PC-9 (cell line): Measurements from ENCODE around the gene C5orf63. TPM values are rescaled to one million over a fixed set of nuclear protein-coding genes. Genes with fewer than 3 reads are reported as not detected.
"Not testable (repeated sequence)": the region's sequence is repeated elsewhere in the genome, so short reads cannot be mapped to it uniquely, and the experiment has no call there.

Source experiments
- BruUV-seq: library from RNA; stranded (reverse); fragments of 400-500 nt; replicated peaks from 2 replicates; lab custom pipeline; 2021; lab: Mats Ljungman, UMichigan
- CTCF ChIA-PET: fragments of 300-600 bp; sonication (Branson Sonifier 250); formaldehyde crosslinking; loops from one replicate; lab custom pipeline; 2022; ENCODE audit warnings: antibody characterized with exemption; lab: Charles Lee
- POLR2A ChIA-PET: fragments of 300-600 bp; sonication (Branson Sonifier 250); formaldehyde crosslinking; loops from one replicate; lab custom pipeline; 2022; ENCODE audit warnings: antibody characterized with exemption; ENCODE audit not compliant: unreplicated experiment; lab: Charles Lee
- DNase-seq, 2 experiments: peaks; one replicate each; pipeline versions ENCODE4 v3.0.0 to v3.0.0-alpha.2; 2015 to 2022; ENCODE audit warnings: mixed read lengths in 1 of 2
- H2AFZ ChIP-seq: fragments of 200-600 bp; sonication (generic); 2 replicates; pipeline ENCODE4 v1.8.1; 2017; ENCODE audit warnings: antibody characterized with exemption
- H3F3A ChIP-seq: fragments of 200-600 bp; sonication (generic); 2 replicates; pipeline ENCODE4 v1.8.1; 2017; ENCODE audit warnings: antibody characterized with exemption, mild to moderate bottlenecking, low read depth; ENCODE audit not compliant: insufficient read depth
- H3K27ac ChIP-seq: fragments of 200-600 bp; sonication (generic); 2 replicates; pipeline ENCODE4 v1.6.1; 2016; ENCODE audit warnings: mixed run types
- H3K27me3 ChIP-seq: fragments of 200-600 bp; sonication (generic); 2 replicates; pipeline ENCODE4 v1.6.1; 2016; ENCODE audit warnings: low read depth, mixed run types; ENCODE audit not compliant: insufficient read depth
- H3K36me3 ChIP-seq: fragments of 200-600 bp; sonication (generic); 2 replicates; pipeline ENCODE4 v1.6.1; 2016; ENCODE audit warnings: low read depth, mixed run types
- H3K4me1 ChIP-seq: fragments of 200-600 bp; sonication (generic); replicated peaks from 2 replicates; pipeline ENCODE4 v1.6.1; 2016; ENCODE audit warnings: mixed run types; ENCODE audit not compliant: insufficient read depth
- H3K4me2 ChIP-seq: fragments of 200-600 bp; sonication (generic); 2 replicates; pipeline ENCODE4 v1.6.1; 2017; ENCODE audit warnings: mixed run types
- H3K4me3 ChIP-seq: fragments of 200-600 bp; sonication (generic); 2 replicates; pipeline ENCODE4 v1.6.1; 2016; ENCODE audit warnings: mixed run types
- H3K79me2 ChIP-seq: fragments of 200-600 bp; sonication (generic); 2 replicates; pipeline ENCODE4 v1.6.1; 2017; ENCODE audit warnings: low read depth, mixed run types
- H3K9me2 ChIP-seq: fragments of 200-600 bp; sonication (generic); 2 replicates; pipeline ENCODE4 v1.8.1; 2017; ENCODE audit warnings: mild to moderate bottlenecking; ENCODE audit not compliant: insufficient read depth
- H3K9me3 ChIP-seq: fragments of 200-600 bp; sonication (generic); 2 replicates; pipeline ENCODE4 v1.8.1; 2016; ENCODE audit warnings: low read depth; ENCODE audit not compliant: insufficient read depth
- H4K20me1 ChIP-seq: fragments of 200-600 bp; sonication (generic); 2 replicates; pipeline ENCODE4 v1.8.1; 2017; ENCODE audit not compliant: insufficient read depth
- EZH2 ChIP-seq: fragments of 200-600 bp; sonication (generic); IDR thresholded peaks from 2 replicates; pipeline ENCODE4 v1.8.0; 2017; ENCODE audit warnings: antibody characterized with exemption, low read depth
- intact Hi-C: fragments of 100-400 bp; cut with micrococcal nuclease; formaldehyde crosslinking; loops from one replicate; pipeline ENCODE4 v1.10.0; 2022; ENCODE audit not compliant: unreplicated experiment
- total RNA-seq: library from RNA; stranded (reverse); gene quantifications from 2 replicates; pipeline ENCODE4 v1.2.3, GENCODE V29; 2021
- TF ChIP-seq, protein P1 (sequence below): fragments of 200-600 bp; sonication (generic); conservative IDR thresholded peaks from 2 replicates; pipeline ENCODE4 v1.6.1; 2017; ENCODE audit warnings: mixed run types, antibody characterized with exemption, mild to moderate bottlenecking, moderate library complexity

The C5orf63 gene
- total RNA-seq, 1 experiment from 2014 or later, result 9.8 TPM

- no TSS peak for BruUV-seq
- Histone ChIP-seq H3K9me3 (no peaks in the 10 kb centered on the region), H3K9me2 (no peaks in the 10 kb centered on the region), H4K20me1 (no peaks in the 10 kb centered on the region), H3K79me2 (no peaks in the 10 kb centered on the region), H3F3A (no peaks in the 10 kb centered on the region), H3K36me3 (no peaks in the 10 kb centered on the region), H3K27ac (no peak overlapping the region), H3K27me3 (no peaks in the 10 kb centered on the region), H2AFZ (no peak overlapping the region), H3K4me1 (no peaks in the 10 kb centered on the region), H3K4me2 (no peak overlapping the region), H3K4me3 (no peak overlapping the region)
- intact Hi-C loops, result no loop called here
- CTCF ChIA-PET, result no interaction called here
- TF ChIP-seq, protein P1, sequence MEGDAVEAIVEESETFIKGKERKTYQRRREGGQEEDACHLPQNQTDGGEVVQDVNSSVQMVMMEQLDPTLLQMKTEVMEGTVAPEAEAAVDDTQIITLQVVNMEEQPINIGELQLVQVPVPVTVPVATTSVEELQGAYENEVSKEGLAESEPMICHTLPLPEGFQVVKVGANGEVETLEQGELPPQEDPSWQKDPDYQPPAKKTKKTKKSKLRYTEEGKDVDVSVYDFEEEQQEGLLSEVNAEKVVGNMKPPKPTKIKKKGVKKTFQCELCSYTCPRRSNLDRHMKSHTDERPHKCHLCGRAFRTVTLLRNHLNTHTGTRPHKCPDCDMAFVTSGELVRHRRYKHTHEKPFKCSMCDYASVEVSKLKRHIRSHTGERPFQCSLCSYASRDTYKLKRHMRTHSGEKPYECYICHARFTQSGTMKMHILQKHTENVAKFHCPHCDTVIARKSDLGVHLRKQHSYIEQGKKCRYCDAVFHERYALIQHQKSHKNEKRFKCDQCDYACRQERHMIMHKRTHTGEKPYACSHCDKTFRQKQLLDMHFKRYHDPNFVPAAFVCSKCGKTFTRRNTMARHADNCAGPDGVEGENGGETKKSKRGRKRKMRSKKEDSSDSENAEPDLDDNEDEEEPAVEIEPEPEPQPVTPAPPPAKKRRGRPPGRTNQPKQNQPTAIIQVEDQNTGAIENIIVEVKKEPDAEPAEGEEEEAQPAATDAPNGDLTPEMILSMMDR, result no peak
- no peak for TF ChIP-seq EZH2
- no peak for DNase-seq
- POLR2A ChIA-PET, result no interaction called here
Measured at GRCh38 chr5:127022846-127023245, 50.5 kb downstream of the C5orf63 start.

DNA sequence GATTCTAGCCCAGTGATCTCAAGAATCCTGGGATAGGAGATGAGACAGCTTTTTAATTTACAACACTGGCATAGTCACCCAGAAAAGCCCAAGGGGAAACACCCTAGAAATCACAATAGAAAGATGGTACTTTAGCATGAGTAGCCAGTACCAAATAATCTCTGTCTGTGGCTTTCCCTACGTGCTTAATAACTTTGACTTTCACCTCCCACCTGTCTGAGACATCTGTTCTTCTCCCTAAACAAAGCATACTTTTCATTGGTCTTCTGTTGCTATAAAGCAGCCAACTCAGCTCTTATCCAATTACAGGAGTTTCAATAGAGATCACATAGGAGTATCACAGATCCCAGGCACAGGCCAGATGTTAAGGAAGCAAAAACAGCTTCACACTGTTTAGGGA, 53.4 kb downstream of the C5orf63 start:
- CTCF ChIA-PET, result no interaction called here
- Histone ChIP-seq H3K27ac (no peak overlapping the region), H3K9me3 (no peaks in the 10 kb centered on the region), H2AFZ (no peak overlapping the region), H3K4me1 (no peaks in the 10 kb centered on the region), H3F3A (no peaks in the 10 kb centered on the region), H3K36me3 (no peaks in the 10 kb centered on the region), H3K4me3 (no peak overlapping the region), H3K79me2 (no peaks in the 10 kb centered on the region), H4K20me1 (no peaks in the 10 kb centered on the region), H3K9me2 (no peaks in the 10 kb centered on the region; the same call in 1 of the 2 replicates), H3K27me3 (no peaks in the 10 kb centered on the region), H3K4me2 (no peak overlapping the region)
- no peak for TF ChIP-seq EZH2
- TF ChIP-seq, protein P1, result no peak
- intact Hi-C loops, result no loop called here
- no peak for DNase-seq
- POLR2A ChIA-PET, result no interaction called here
- BruUV-seq, result no TSS peak

DNA sequence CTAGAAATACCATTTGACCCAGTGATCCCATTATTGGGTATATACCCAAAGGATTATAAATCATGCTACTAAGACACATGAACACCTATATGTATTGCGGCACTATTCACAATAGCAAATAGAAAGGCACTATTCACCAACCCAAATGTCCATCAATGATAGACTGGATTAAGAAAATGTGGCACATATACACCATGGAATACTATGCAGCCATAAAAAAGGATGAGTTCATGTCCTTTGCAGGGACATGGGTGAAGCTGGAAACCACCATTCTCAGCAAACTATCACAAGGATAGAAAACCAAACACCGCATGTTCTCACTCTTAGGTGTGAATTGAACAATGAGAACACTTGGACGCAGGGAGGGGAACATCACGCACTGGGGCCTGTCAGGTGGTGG, 56.6 kb downstream of the C5orf63 start:
- H3K27ac ChIP-seq, H3K9me2 ChIP-seq, POLR2A ChIA-PET, H3K4me2 ChIP-seq, intact Hi-C loops, H3F3A ChIP-seq, H3K4me1 ChIP-seq, H4K20me1 ChIP-seq, H3K27me3 ChIP-seq, H2AFZ ChIP-seq, H3K9me3 ChIP-seq, H3K79me2 ChIP-seq, CTCF ChIA-PET, DNase-seq, H3K4me3 ChIP-seq, BruUV-seq, H3K36me3 ChIP-seq: not testable (repeated sequence)

DNA sequence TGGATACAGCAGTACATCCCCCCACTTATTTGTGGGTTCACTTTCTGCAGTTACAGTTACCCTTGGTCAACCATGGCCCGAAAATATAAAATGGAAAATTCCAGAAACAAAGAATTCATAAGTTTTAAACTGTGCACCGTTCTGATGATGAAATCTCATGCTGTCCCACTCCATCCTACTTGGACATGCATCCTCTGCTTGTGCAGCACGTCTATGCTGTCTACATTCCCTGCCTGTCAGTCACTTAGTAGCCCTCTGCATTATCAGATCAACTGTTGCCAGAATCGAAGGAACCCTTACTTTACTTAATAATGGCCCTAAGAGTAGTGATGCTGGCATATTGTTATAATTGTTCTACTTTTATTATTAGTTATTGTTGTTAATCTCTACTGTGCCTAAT, 57.6 kb downstream of the C5orf63 start:
- CTCF ChIA-PET, result no interaction called here
- no peak overlapping the region for H2AFZ ChIP-seq
- no peak for TF ChIP-seq EZH2
- TF ChIP-seq, protein P1, result no peak

More for the DNA sequence above, 57.6 kb downstream of the C5orf63 start:
- BruUV-seq, result no TSS peak
- Histone ChIP-seq H3K4me1 (no peaks in the 10 kb centered on the region), H3K9me3 (no peaks in the 10 kb centered on the region), H3K27ac (no peak overlapping the region), H3K36me3 (no peaks in the 10 kb centered on the region), H3K9me2 (no peaks in the 10 kb centered on the region; the same call in 1 of the 2 replicates), H3K4me2 (no peak overlapping the region), H3K4me3 (no peak overlapping the region), H4K20me1 (no peaks in the 10 kb centered on the region), H3F3A (no peaks in the 10 kb centered on the region), H3K79me2 (no peaks in the 10 kb centered on the region), H3K27me3 (no peaks in the 10 kb centered on the region)
- DNase-seq, result no peak
- POLR2A ChIA-PET, result no interaction called here
- intact Hi-C loops, result no loop called here
